Activated T-helper 1 cell treated with anti-CD3 and anti-CD28 coated beads, Interleukin-12 subunit alpha, Interleukin-12 subunit beta, Interleukin-2, Interleukin-4 antibody, amounts not matched to agents 30 ng/mL and 10 ng/mL and 1 ng/mL, durations not matched to agents 14 hours and 24 hours and 36 hours (primary cell): ENCODE results near the gene HLX. TPM values are rescaled to one million over a fixed set of nuclear protein-coding genes. Genes with fewer than 3 reads are reported as not detected.

Experiments used
- DNase-seq: peaks from one replicate; pipeline ENCODE4 v3.0.0; 2021; ENCODE audit warnings: low spot score
- H3K27ac Mint-ChIP-seq: one replicate; pipeline ENCODE4 v1.8.0; 2021; ENCODE audit warnings: mild to moderate bottlenecking, mixed read lengths
- H3K27me3 Mint-ChIP-seq: one replicate; pipeline ENCODE4 v1.8.0; 2022; ENCODE audit warnings: mild to moderate bottlenecking, moderate library complexity, mixed read lengths; ENCODE audit not compliant: insufficient read depth
- H3K36me3 Mint-ChIP-seq: one replicate; pipeline ENCODE4 v1.8.0; 2021; ENCODE audit warnings: low read depth, mixed read lengths
- H3K4me1 Mint-ChIP-seq: one replicate; pipeline ENCODE4 v1.8.0; 2021; ENCODE audit warnings: low read depth, mixed read lengths
- H3K4me3 Mint-ChIP-seq: one replicate; pipeline ENCODE4 v1.8.0; 2021; ENCODE audit warnings: mild to moderate bottlenecking, moderate library complexity, mixed read lengths
- H3K9me3 Mint-ChIP-seq: one replicate; pipeline ENCODE4 v1.8.0; 2021; ENCODE audit warnings: mixed read lengths
- intact Hi-C: fragments of 100-400 bp; cut with micrococcal nuclease; formaldehyde crosslinking; loops from one replicate; pipeline ENCODE4 v1.15.1; 2024
- total RNA-seq: library from RNA; stranded (reverse); gene quantifications from 2 replicates; pipeline ENCODE4 v1.2.3, GENCODE V29; 2022

Gene HLX
- total RNA-seq, 1 donor from 2014 or later, result 5.1 TPM

GRCh38 chr1:220885971-220886370, 6.7 kb downstream of the HLX start:
- Mint-ChIP-seq H3K36me3 (peaks cover 1% of the 10 kb centered on the region), H3K27me3 (peaks cover 49% of the 10 kb centered on the region), H3K27ac (no peak overlapping the region), H3K9me3 (no peaks in the 10 kb centered on the region), H3K4me3 (no peak overlapping the region), H3K4me1 (peaks cover 4% of the 10 kb centered on the region)
- no peak for DNase-seq
- intact Hi-C loops, result no loop called here

DNA sequence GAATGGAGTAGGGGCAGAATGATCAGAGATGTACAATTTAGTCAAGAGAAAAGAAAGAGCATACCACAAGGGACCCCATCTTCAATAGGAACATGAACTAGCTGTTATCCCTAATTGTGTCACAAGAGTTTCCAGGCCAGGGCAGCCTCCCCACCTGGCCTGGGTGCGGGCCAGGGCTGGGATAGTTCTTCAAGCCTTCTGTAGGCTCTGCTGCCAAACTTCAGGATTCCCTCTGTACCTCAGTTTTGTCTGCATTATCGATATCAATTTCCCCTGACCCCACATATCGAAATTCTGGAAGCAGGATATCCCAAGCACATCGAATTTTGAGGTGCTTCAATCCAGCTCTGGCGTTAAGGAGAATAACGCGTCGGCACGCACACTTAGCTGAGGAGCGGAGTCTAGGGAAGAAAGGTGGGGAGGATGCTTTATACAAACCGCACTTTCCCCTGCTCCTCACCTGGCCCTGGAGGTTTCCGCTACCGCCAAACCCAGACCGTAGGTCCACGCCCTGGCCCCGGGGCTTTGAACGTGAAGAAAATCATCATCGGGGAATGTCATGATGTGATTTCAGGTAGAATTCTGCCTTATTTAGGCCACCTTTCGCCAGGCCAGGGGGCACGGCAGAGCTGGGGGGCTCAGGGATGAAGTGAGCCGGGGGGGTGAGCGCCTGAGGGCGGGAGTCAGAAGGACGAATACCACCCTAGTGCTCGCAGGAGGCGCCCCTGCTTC, 7.4 kb downstream of the HLX start:
- H3K36me3 Mint-ChIP-seq, result no peaks in the 10 kb centered on the region
- no peaks in the 10 kb centered on the region for H3K9me3 Mint-ChIP-seq
- H3K27me3 Mint-ChIP-seq, result peaks cover 50% of the 10 kb centered on the region
- intact Hi-C loops, result no loop called here
- H3K27ac Mint-ChIP-seq, result no peak overlapping the region
- no peak overlapping the region for H3K4me3 Mint-ChIP-seq
- no peaks in the 10 kb centered on the region for H3K4me1 Mint-ChIP-seq
- no peak for DNase-seq

GRCh38 chr1:220887202-220887519, 7.9 kb downstream of the HLX start:
- no peak overlapping the region for H3K27ac Mint-ChIP-seq
- H3K36me3 Mint-ChIP-seq, result no peaks in the 10 kb centered on the region
- no peak for DNase-seq
- no peak overlapping the region for H3K4me3 Mint-ChIP-seq
- H3K27me3 Mint-ChIP-seq, result peaks cover 51% of the 10 kb centered on the region
- H3K9me3 Mint-ChIP-seq, result no peaks in the 10 kb centered on the region
- intact Hi-C loops, result no loop called here
- no peaks in the 10 kb centered on the region for H3K4me1 Mint-ChIP-seq

- Mint-ChIP-seq H3K9me3 (no peaks in the 10 kb centered on the region), H3K4me3 (no peak overlapping the region), H3K36me3 (no peaks in the 10 kb centered on the region), H3K4me1 (no peaks in the 10 kb centered on the region), H3K27me3 (peaks cover 56% of the 10 kb centered on the region), H3K27ac (no peak overlapping the region)
- intact Hi-C loops, result no loop called here
- no peak for DNase-seq
Observed at GRCh38 chr1:220887520-220888416, 8.5 kb downstream of the HLX start.

DNA sequence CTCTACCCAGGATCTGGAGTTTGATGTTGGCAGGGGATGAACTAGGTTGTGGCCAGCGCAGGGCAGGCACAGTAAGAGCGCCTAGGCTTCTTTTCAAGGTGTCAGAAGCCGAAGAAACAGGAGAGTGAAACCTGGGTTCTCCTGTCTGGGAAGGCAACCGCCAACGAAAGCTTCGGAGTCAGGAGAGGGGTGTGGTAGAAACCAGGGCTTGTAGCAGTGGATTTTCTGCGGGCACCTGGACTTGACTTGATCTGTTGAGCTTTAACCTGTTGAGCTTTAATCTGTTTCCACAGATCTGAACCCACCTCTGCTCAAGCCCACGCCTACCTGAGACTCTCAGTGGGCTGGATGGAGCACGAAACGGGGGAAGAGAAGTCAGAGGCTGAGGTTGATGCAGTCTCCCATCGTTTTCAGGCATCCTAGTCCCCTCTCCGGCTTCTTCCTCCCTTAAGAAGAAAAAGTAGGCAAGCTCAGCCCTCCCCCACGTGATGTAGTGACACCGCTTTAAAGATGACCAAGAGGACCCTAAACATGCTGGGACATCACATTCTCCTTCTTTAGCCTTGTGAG, 9.3 kb downstream of the HLX start:
- Mint-ChIP-seq H3K4me3 (no peak overlapping the region), H3K9me3 (no peaks in the 10 kb centered on the region), H3K27me3 (peaks cover 60% of the 10 kb centered on the region), H3K4me1 (peaks cover 6% of the 10 kb centered on the region), H3K36me3 (no peaks in the 10 kb centered on the region), H3K27ac (no peak overlapping the region)
- DNase-seq, result no peak
- intact Hi-C loops, result no loop called here

DNA sequence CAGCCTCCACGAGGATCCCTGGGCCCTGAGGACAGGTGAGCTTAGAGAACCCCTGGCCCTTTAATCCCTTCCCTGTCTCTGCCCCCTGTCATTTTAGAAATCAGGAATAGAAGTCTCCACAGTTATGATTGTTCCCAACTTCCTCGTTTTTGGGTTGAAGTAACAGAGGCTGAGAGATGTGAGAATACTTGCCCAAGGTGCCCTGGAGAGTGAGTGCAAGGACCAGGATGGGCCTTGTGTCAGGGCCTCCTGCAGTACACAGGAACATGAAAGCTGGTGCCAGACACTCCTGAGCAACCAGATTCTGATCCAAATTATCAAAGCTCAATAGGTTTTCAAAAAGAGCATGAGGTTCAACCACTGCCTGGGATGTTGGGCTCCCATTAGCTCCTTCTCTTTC, 10.1 kb downstream of the HLX start:
- Mint-ChIP-seq H3K27me3 (peaks cover 66% of the 10 kb centered on the region), H3K27ac (no peak overlapping the region), H3K9me3 (no peaks in the 10 kb centered on the region), H3K36me3 (no peaks in the 10 kb centered on the region), H3K4me1 (peaks cover 12% of the 10 kb centered on the region), H3K4me3 (no peak overlapping the region)
- intact Hi-C loops, result loop anchor here (1.0 kb wide), 1 partner anchor 10 kb away; the partner anchor contains the start of gene HLX
- DNase-seq, result no peak

DNA sequence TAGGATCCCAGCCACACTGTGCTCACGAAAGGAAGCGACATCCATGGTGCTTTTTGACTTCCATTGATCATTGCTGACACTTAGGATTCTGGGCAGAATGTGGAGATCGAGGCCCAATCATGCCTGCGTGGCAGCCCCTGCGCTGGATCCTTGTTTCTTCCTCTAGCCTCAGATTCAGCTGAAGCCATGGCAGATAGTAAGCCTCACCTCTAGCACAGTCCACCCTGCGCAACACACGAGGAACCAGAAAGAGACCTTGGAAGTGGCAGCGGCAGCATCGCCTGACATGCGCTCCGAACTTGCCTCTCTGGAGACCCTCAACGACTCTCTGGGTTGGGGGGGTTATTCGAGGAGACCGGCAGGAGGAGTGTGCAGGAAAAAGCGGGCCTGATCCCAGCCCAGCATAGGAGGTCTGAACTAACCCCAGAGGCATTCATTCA, 10.6 kb downstream of the HLX start:
- intact Hi-C loops, result loop anchor here (1.0 kb wide), 1 partner anchor 11 kb away; the partner anchor contains the start of gene HLX
- Mint-ChIP-seq H3K27ac (no peak overlapping the region), H3K36me3 (no peaks in the 10 kb centered on the region)

GRCh38 chr1:220890602-220891001, 11.4 kb downstream of the HLX start:
- H3K9me3 Mint-ChIP-seq, result peaks cover 3% of the 10 kb centered on the region
- no peaks in the 10 kb centered on the region for H3K36me3 Mint-ChIP-seq
- peaks cover 69% of the 10 kb centered on the region for H3K27me3 Mint-ChIP-seq
- no peak overlapping the region for H3K4me3 Mint-ChIP-seq
- intact Hi-C loops, result no loop called here
- DNase-seq, result no peak
- H3K4me1 Mint-ChIP-seq, result peaks cover 12% of the 10 kb centered on the region
- no peak overlapping the region for H3K27ac Mint-ChIP-seq

More for the DNA sequence above, 10.6 kb downstream of the HLX start:
- no peak for DNase-seq
- Mint-ChIP-seq H3K4me3 (no peak overlapping the region), H3K9me3 (no peaks in the 10 kb centered on the region), H3K4me1 (peaks cover 12% of the 10 kb centered on the region), H3K27me3 (peaks cover 66% of the 10 kb centered on the region)

GRCh38 chr1:220891224-220892085, 12.2 kb downstream of the HLX start:
- peaks cover 68% of the 10 kb centered on the region for H3K27me3 Mint-ChIP-seq
- peaks cover 12% of the 10 kb centered on the region for H3K4me1 Mint-ChIP-seq
- H3K4me3 Mint-ChIP-seq, result no peak overlapping the region
- peaks cover 3% of the 10 kb centered on the region for H3K9me3 Mint-ChIP-seq
- DNase-seq, result no peak
- no peak overlapping the region for H3K27ac Mint-ChIP-seq
- no peaks in the 10 kb centered on the region for H3K36me3 Mint-ChIP-seq
- intact Hi-C loops, result no loop called here

DNA sequence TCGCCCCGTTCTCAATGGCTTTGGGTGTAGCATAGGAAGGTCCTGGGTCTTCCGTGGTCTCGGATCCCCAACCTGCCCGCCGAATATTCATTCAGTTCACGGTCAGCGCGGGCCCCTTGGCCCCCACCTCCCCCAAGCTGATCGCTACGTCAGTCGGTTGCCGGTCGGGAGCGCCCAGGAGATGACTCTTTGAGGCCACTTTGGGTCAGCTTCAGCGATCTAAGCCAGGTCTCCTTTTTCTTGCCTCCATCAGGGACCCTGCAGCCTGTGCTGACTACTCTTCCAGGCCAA, 12.8 kb downstream of the HLX start:
- H3K4me1 Mint-ChIP-seq, result peaks cover 12% of the 10 kb centered on the region
- intact Hi-C loops, result no loop called here
- H3K4me3 Mint-ChIP-seq, result no peak overlapping the region
- peaks cover 68% of the 10 kb centered on the region for H3K27me3 Mint-ChIP-seq
- no peak for DNase-seq
- H3K9me3 Mint-ChIP-seq, result peaks cover 3% of the 10 kb centered on the region
- H3K27ac Mint-ChIP-seq, result no peak overlapping the region
- no peaks in the 10 kb centered on the region for H3K36me3 Mint-ChIP-seq

- H3K36me3 Mint-ChIP-seq, result no peaks in the 10 kb centered on the region
- DNase-seq, result no peak
- H3K4me3 Mint-ChIP-seq, result no peak overlapping the region
- H3K27ac Mint-ChIP-seq, result no peak overlapping the region
- H3K27me3 Mint-ChIP-seq, result peaks cover 63% of the 10 kb centered on the region
- intact Hi-C loops, result no loop called here
- H3K4me1 Mint-ChIP-seq, result peaks cover 12% of the 10 kb centered on the region
- peaks cover 3% of the 10 kb centered on the region for H3K9me3 Mint-ChIP-seq
Observed at GRCh38 chr1:220892997-220893700, 13.9 kb downstream of the HLX start.

GRCh38 chr1:220893701-220894024, 14.4 kb downstream of the HLX start:
- DNase-seq, result no peak
- Mint-ChIP-seq H3K27me3 (peaks cover 59% of the 10 kb centered on the region), H3K4me1 (peaks cover 12% of the 10 kb centered on the region), H3K36me3 (no peaks in the 10 kb centered on the region), H3K27ac (no peak overlapping the region), H3K9me3 (peaks cover 3% of the 10 kb centered on the region), H3K4me3 (no peak overlapping the region)
- intact Hi-C loops, result no loop called here
